ENCODE data around the gene CYB561. TPM values are rescaled to one million over a fixed set of nuclear protein-coding genes. Genes with fewer than 3 reads are reported as not detected.

The CYB561 gene
- total and polyA plus RNA-seq, 2 experiments from 2014 or later: 7.4 to 21.5 TPM

DNA sequence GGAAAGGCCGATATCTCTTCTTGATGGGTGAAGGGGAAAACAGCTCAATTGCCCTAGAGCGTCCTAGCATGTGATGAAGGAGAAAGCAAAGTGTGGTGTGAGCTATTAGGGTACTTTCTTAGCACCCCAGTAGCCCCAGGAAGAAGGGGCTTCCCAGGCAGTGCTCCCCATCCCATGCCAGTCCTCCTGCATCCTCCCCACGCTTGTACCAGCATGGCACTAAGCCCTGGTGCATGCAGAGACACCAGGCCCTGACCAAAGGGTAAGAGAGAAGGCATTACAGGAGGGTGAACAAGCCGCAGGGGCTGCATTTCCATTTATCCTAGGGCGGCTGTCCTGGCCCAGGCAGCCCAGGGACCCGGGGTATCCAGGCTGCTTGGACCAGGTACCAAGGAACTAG is 3.1 kb downstream of the CYB561 start:
- no peak for DNase-seq (ENCODE audit: low read depth in 1 of 2, low spot score in 1 of 2)
- peaks cover 6% of the 10 kb centered on the region for H3K27me3 ChIP-seq
- H3K27ac ChIP-seq: no peak overlapping the region
- peaks cover 15% of the 10 kb centered on the region for H3K4me1 ChIP-seq (ENCODE audit: low read depth)
- H3K36me3 ChIP-seq: no peaks in the 10 kb centered on the region
- no peaks in the 10 kb centered on the region for H3K9me3 ChIP-seq (ENCODE audit: low read depth)
- no peak for TF ChIP-seq CTCF (IDR thresholded peaks at IDR 0.05; ENCODE audit: low read depth, low read length)
- H3K4me3 ChIP-seq: no peak overlapping the region

DNA sequence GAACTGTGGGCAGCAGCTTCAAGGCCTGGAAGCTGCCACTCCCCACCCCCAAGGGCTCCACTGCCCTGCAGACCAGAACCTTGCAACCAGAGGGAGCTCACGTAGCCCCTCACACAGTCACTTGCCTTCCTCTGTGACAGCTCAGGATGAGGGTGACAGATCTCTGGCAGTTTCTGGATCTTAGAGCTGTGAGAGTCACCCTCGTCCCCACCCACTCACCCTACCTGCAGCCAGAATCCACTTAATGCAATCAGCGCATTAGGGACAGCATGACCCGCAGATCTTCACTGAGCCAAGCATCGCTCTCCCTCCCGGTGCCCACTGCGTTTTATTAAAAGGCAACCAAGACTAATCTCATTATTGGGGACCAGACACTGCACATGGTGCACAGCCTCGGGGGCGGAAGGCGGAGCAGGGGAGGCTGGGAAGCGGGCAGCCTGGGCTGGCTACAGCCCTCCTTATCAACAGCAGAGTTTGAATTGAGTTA is 3.5 kb downstream of the CYB561 start:
- Histone ChIP-seq H3K27me3 (peaks cover 6% of the 10 kb centered on the region), H3K27ac (no peak overlapping the region), H3K9me3 (ENCODE audit: low read depth) (no peaks in the 10 kb centered on the region), H3K36me3 (no peaks in the 10 kb centered on the region), H3K4me1 (ENCODE audit: low read depth) (peaks cover 15% of the 10 kb centered on the region), H3K4me3 (no peak overlapping the region)
- peak in 1 of 2 donors; percentile 48 for DNase-seq (ENCODE audit: low read depth in 1 of 2, low spot score in 1 of 2)
- peak; percentile 22 for TF ChIP-seq CTCF (IDR thresholded peaks at IDR 0.05; ENCODE audit: low read depth, low read length)

GRCh38 chr17:63442074-63442473 is 4.0 kb downstream of the CYB561 start:
- no peak overlapping the region for H3K27ac ChIP-seq
- H3K9me3 ChIP-seq (ENCODE audit: low read depth): no peaks in the 10 kb centered on the region
- peaks cover 6% of the 10 kb centered on the region for H3K27me3 ChIP-seq
- no peak overlapping the region for H3K4me3 ChIP-seq
- H3K36me3 ChIP-seq: no peaks in the 10 kb centered on the region
- DNase-seq (ENCODE audit: low read depth in 1 of 2, low spot score in 1 of 2): no peak
- H3K4me1 ChIP-seq (ENCODE audit: low read depth): peaks cover 15% of the 10 kb centered on the region
- no peak for TF ChIP-seq CTCF (IDR thresholded peaks at IDR 0.05; ENCODE audit: low read depth, low read length)

DNA sequence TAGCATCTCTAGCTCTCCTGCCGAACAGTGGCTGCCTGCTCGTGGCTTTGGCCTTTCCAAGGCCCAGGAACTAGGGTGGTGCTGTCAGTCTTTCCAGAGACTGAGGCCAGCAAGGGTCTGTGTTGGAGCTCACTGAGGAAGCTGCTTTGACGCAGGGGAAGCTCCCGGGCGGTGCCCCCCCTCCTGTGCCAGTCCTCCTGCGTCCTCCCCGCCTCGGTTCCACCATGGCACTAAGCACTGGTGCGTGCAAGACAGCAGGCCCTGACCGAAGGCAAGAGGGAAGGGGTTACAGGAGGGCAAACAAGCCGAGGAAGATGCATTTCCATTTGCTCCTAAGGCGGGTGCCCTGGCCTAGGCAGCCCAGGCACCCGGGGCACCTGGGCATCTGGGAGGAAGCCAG is 4.5 kb downstream of the CYB561 start:
- no peak overlapping the region for H3K4me3 ChIP-seq
- H3K9me3 ChIP-seq (ENCODE audit: low read depth): no peaks in the 10 kb centered on the region
- DNase-seq (ENCODE audit: low read depth in 1 of 2, low spot score in 1 of 2): no peak
- TF ChIP-seq CTCF (IDR thresholded peaks at IDR 0.05; ENCODE audit: low read depth, low read length): no peak
- H3K27ac ChIP-seq: no peak overlapping the region
- no peaks in the 10 kb centered on the region for H3K36me3 ChIP-seq
- peaks cover 6% of the 10 kb centered on the region for H3K27me3 ChIP-seq
- H3K4me1 ChIP-seq (ENCODE audit: low read depth): peaks cover 12% of the 10 kb centered on the region

- Histone ChIP-seq H3K27me3 (peaks cover 6% of the 10 kb centered on the region), H3K4me1 (ENCODE audit: low read depth) (peaks cover 9% of the 10 kb centered on the region), H3K36me3 (no peaks in the 10 kb centered on the region), H3K27ac (no peak overlapping the region), H3K4me3 (no peak overlapping the region), H3K9me3 (ENCODE audit: low read depth) (no peaks in the 10 kb centered on the region)
- no peak for DNase-seq (ENCODE audit: low read depth in 1 of 2, low spot score in 1 of 2)
- TF ChIP-seq CTCF (IDR thresholded peaks at IDR 0.05; ENCODE audit: low read depth, low read length): no peak
Measured at GRCh38 chr17:63440770-63441335, 5.3 kb downstream of the CYB561 start.

Data from cardiac muscle cell (in vitro differentiated cells and primary cell).